Activated naive CD4-positive, alpha-beta T cell treated with anti-CD3 and anti-CD28 coated beads, Interleukin-2, amount 10 ng/mL, durations not matched to agents 7 days and 5 days (primary cell): Measurements from ENCODE around the gene ZNF746.
"Not testable (repeated sequence)": the region's sequence is repeated elsewhere in the genome, so short reads cannot be mapped to it uniquely, and the experiment has no call there.

Experiments used
- CTCF ChIA-PET: fragments of 350-600 bp; sonication (Branson Sonifier 250); formaldehyde crosslinking; loops from one replicate; lab custom pipeline; 2021; ENCODE audit warnings: antibody characterized with exemption; lab: Charles Lee
- DNase-seq: peaks from one replicate; pipeline ENCODE4 v3.0.0-alpha.2; 2020
- H3K27ac Mint-ChIP-seq: one replicate; pipeline ENCODE4 v1.8.0; 2021; ENCODE audit warnings: mild to moderate bottlenecking, moderate library complexity, mixed read lengths
- H3K27me3 Mint-ChIP-seq: one replicate; pipeline ENCODE4 v1.8.0; 2021; ENCODE audit warnings: mild to moderate bottlenecking, mixed read lengths
- H3K36me3 Mint-ChIP-seq: one replicate; pipeline ENCODE4 v1.8.0; 2021; ENCODE audit warnings: mixed read lengths
- H3K4me1 Mint-ChIP-seq: one replicate; pipeline ENCODE4 v1.8.0; 2021; ENCODE audit warnings: mixed read lengths
- H3K4me3 Mint-ChIP-seq: one replicate; pipeline ENCODE4 v1.8.0; 2021; ENCODE audit warnings: mild to moderate bottlenecking, moderate library complexity, mixed read lengths
- H3K9me3 Mint-ChIP-seq: one replicate; pipeline ENCODE4 v1.8.0; 2021; ENCODE audit warnings: mixed read lengths

ZNF746 gene

DNA sequence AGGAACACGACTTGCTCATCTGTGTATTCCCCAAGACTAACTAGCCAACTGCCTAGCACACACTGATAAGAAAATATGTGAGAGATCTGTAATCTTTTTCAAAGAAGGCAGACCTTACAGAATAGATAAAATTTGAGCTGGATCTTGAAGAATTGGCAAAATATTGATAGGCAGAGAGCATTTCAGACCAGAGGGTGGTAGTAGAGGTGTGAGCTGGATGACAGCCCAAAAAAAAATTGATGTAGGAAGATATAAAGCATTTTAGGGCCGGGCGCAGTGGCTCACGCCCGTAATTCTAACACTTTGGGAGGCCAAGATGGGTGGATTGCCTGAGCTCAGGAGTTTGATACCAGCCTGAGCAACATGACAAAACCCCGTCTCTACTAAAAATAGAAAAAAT lies 1.2 kb upstream of the ZNF746 start:
- peaks cover 10% of the 10 kb centered on the region for H3K27me3 Mint-ChIP-seq
- H3K27ac Mint-ChIP-seq: no peak overlapping the region
- DNase-seq: no peak
- H3K36me3 Mint-ChIP-seq: peaks cover 15% of the 10 kb centered on the region
- no peaks in the 10 kb centered on the region for H3K9me3 Mint-ChIP-seq
- CTCF ChIA-PET: interaction anchor here (0.8 to 2.6 kb wide), 5 partner anchors 37 to 126 kb away, joined by 3 to 12 read pairs (median 3); no protein-coding TSS in a partner anchor
- peaks cover 42% of the 10 kb centered on the region for H3K4me1 Mint-ChIP-seq
- H3K4me3 Mint-ChIP-seq: no peak overlapping the region

DNA sequence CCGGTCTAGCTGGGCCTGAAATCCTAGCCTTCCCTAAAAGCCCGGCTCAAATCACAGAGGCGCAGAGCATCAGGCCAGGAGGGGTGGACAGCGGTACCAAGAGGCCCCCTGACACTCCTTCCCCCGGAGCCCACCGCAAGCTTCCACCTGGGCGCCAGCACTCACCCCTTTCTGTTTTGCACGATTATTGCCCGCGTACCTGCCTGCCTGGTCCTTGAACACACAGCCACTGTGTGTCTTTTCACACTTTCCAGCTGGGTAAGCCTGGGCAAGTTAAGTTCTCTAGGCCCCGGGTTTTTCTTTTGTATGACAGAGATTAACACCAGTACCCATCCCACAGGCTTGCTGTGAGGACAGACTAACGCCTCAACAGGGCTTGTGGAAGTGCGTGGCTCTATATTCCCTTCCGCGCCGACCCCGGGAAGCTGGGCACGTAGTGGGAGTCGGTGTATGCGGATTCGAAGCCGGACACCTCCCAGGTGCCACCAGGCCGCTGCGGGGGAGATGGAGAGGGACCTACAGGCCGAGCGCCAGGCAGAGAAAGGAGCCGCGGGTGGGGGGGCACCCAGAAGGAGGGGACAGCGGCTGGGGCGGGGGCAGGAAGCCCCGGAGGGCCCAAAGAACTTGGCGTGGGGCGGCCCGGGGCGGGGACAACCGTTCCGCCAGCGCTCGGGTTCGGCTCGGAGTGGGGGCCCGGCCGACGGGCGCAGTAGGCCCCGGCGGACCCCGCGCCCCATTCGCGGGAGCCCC lies 792 bp downstream of the ZNF746 start:
- Mint-ChIP-seq H3K4me3 (peak overlapping the region; percentile 90), H3K27ac (peak overlapping the region; percentile 89), H3K36me3 (peaks cover 30% of the 10 kb centered on the region), H3K4me1 (peaks cover 42% of the 10 kb centered on the region), H3K27me3 (peaks cover 3% of the 10 kb centered on the region), H3K9me3 (no peaks in the 10 kb centered on the region)
- peak; percentile 75 for DNase-seq
- CTCF ChIA-PET: interaction anchor here (0.6 to 0.7 kb wide), 2 partner anchors 105 to 128 kb away, joined by 3 to 5 read pairs; no protein-coding TSS in a partner anchor

- CTCF ChIA-PET: interaction anchor here (0.6 to 1.4 kb wide), 4 partner anchors 67 to 129 kb away, joined by 3 to 8 read pairs (median 4); no protein-coding TSS in a partner anchor
- DNase-seq: no peak
- Mint-ChIP-seq H3K4me1 (peaks cover 41% of the 10 kb centered on the region), H3K27ac (peak overlapping the region; percentile 33), H3K36me3 (peaks cover 37% of the 10 kb centered on the region), H3K9me3 (no peaks in the 10 kb centered on the region), H3K27me3 (peaks cover 3% of the 10 kb centered on the region), H3K4me3 (peak overlapping the region; percentile 90)
These were observed 1.6 kb downstream of the ZNF746 start for GRCh38 chr7:149495785-149496641.

GRCh38 chr7:149494738-149495368 lies 2.8 kb downstream of the ZNF746 start:
- H3K9me3 Mint-ChIP-seq: no peaks in the 10 kb centered on the region
- DNase-seq: no peak
- H3K4me3 Mint-ChIP-seq: no peak overlapping the region
- CTCF ChIA-PET: interaction anchor here (1.4 kb wide), 1 partner anchor 104 kb away, joined by 8 read pairs; no protein-coding TSS in a partner anchor
- peaks cover 49% of the 10 kb centered on the region for H3K36me3 Mint-ChIP-seq
- no peak overlapping the region for H3K27ac Mint-ChIP-seq
- peaks cover 29% of the 10 kb centered on the region for H3K4me1 Mint-ChIP-seq
- no peaks in the 10 kb centered on the region for H3K27me3 Mint-ChIP-seq

- CTCF ChIA-PET, DNase-seq, H3K4me3 Mint-ChIP-seq, H3K27ac Mint-ChIP-seq, H3K9me3 Mint-ChIP-seq, H3K27me3 Mint-ChIP-seq: not testable (repeated sequence)
- Mint-ChIP-seq H3K36me3 (peaks cover 56% of the 10 kb centered on the region), H3K4me1 (peaks cover 25% of the 10 kb centered on the region)
These were observed 3.6 kb downstream of the ZNF746 start for GRCh38 chr7:149493975-149494374.

DNA sequence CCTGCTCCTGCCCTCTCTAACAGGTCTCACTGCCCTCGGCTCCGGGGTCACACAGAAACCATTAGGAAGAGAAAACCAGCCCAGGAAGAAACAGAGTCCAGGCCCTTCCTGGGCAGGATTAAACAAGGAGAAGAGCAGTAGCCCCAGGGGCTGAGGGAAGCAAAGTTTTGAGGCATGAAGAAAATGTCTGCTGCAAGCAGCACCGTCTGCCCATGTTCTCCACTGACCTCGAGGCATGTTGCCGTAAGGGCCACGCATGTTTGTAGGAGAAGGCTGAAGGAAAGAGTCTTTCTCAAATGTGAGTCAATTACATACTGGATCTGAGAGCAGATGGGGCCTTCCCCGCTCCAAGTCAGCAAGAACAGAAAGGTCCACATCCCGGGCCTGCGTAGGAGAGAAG lies 4.2 kb downstream of the ZNF746 start:
- Mint-ChIP-seq H3K36me3 (peaks cover 60% of the 10 kb centered on the region), H3K4me3 (no peak overlapping the region), H3K27me3 (no peaks in the 10 kb centered on the region), H3K9me3 (no peaks in the 10 kb centered on the region), H3K27ac (no peak overlapping the region), H3K4me1 (peaks cover 26% of the 10 kb centered on the region)
- CTCF ChIA-PET: no interaction called here
- DNase-seq: no peak

- no peaks in the 10 kb centered on the region for H3K9me3 Mint-ChIP-seq
- peaks cover 77% of the 10 kb centered on the region for H3K36me3 Mint-ChIP-seq
- peaks cover 11% of the 10 kb centered on the region for H3K4me1 Mint-ChIP-seq
- CTCF ChIA-PET: no interaction called here
- H3K27ac Mint-ChIP-seq: no peak overlapping the region
- H3K4me3 Mint-ChIP-seq: no peak overlapping the region
- no peak for DNase-seq
- no peaks in the 10 kb centered on the region for H3K27me3 Mint-ChIP-seq
These were observed 7.4 kb downstream of the ZNF746 start for GRCh38 chr7:149490083-149490760.

- CTCF ChIA-PET: no interaction called here
- no peaks in the 10 kb centered on the region for H3K9me3 Mint-ChIP-seq
- H3K27ac Mint-ChIP-seq: peak overlapping the region; percentile 6
- H3K4me3 Mint-ChIP-seq: no peak overlapping the region
- H3K36me3 Mint-ChIP-seq: peaks cover 74% of the 10 kb centered on the region
- no peak for DNase-seq
- H3K27me3 Mint-ChIP-seq: no peaks in the 10 kb centered on the region
- peaks cover 4% of the 10 kb centered on the region for H3K4me1 Mint-ChIP-seq
These were observed 8.1 kb downstream of the ZNF746 start for GRCh38 chr7:149489391-149490024.

- CTCF ChIA-PET: no interaction called here
- no peak overlapping the region for H3K27ac Mint-ChIP-seq
- DNase-seq: no peak
- no peaks in the 10 kb centered on the region for H3K4me1 Mint-ChIP-seq
- peaks cover 7% of the 10 kb centered on the region for H3K9me3 Mint-ChIP-seq
- peaks cover 41% of the 10 kb centered on the region for H3K36me3 Mint-ChIP-seq
- no peaks in the 10 kb centered on the region for H3K27me3 Mint-ChIP-seq
- H3K4me3 Mint-ChIP-seq: no peak overlapping the region
These were observed 18.0 kb downstream of the ZNF746 start for GRCh38 chr7:149479568-149479967.

DNA sequence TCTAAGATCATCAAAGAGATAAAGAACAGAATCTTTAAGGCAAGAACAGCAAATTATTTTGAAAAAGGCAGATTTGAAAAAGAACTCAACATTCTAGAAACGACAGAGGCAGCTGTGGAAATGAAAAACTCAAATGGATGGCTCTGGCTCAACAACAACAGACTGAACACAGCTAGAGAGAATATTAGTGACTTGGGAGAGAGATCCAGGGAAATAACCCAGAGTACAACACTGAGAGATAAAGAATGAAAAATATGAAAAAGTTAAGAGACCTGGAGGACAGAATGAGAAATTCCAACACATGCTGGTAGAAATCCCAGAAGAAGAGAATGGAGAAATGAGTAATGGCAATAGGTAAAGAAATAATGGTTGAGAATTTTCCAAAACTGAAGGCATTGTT lies 18.9 kb downstream of the ZNF746 start:
- no peaks in the 10 kb centered on the region for H3K4me1 Mint-ChIP-seq
- peaks cover 7% of the 10 kb centered on the region for H3K9me3 Mint-ChIP-seq
- CTCF ChIA-PET: no interaction called here
- no peak overlapping the region for H3K4me3 Mint-ChIP-seq
- no peak overlapping the region for H3K27ac Mint-ChIP-seq
- H3K27me3 Mint-ChIP-seq: no peaks in the 10 kb centered on the region
- DNase-seq: no peak
- peaks cover 46% of the 10 kb centered on the region for H3K36me3 Mint-ChIP-seq

- Mint-ChIP-seq H3K4me3 (no peak overlapping the region), H3K36me3 (peaks cover 50% of the 10 kb centered on the region), H3K27me3 (no peaks in the 10 kb centered on the region), H3K27ac (no peak overlapping the region), H3K4me1 (no peaks in the 10 kb centered on the region), H3K9me3 (peaks cover 7% of the 10 kb centered on the region)
- no peak for DNase-seq
- CTCF ChIA-PET: no interaction called here
These were observed 19.8 kb downstream of the ZNF746 start for GRCh38 chr7:149477494-149478443.

- no peak for DNase-seq
- no peak overlapping the region for H3K4me3 Mint-ChIP-seq
- CTCF ChIA-PET: no interaction called here
- peaks cover 58% of the 10 kb centered on the region for H3K36me3 Mint-ChIP-seq
- H3K4me1 Mint-ChIP-seq: no peaks in the 10 kb centered on the region
- no peak overlapping the region for H3K27ac Mint-ChIP-seq
- peaks cover 7% of the 10 kb centered on the region for H3K9me3 Mint-ChIP-seq
- H3K27me3 Mint-ChIP-seq: no peaks in the 10 kb centered on the region
These were observed 20.8 kb downstream of the ZNF746 start for GRCh38 chr7:149476791-149477190.
